Gastrocnemius medialis (tissue), 4 donors: ENCODE measurements around the gene HIVEP1. TPM values are rescaled to one million over a fixed set of nuclear protein-coding genes. Genes with fewer than 3 reads are reported as not detected.

Experiments
- ATAC-seq, 2 donors: fragments of 150-250 bp; one replicate each; pipeline ENCODE4 v1.9.1; 2016
- DNase-seq, 2 donors: peaks; one replicate each; pipeline ENCODE4 v3.0.0-alpha.2; 2019
- H3K27ac ChIP-seq, 4 donors: fragments of 200-600 bp; sonication (generic); 1 replicate in 1 of 4; 2 replicates in 3 of 4; pipeline ENCODE4 v1.5.1; 2016 to 2018; ENCODE audit warnings: mild to moderate bottlenecking in 2 of 4, moderate library complexity in 1 of 4
- H3K27me3 ChIP-seq, 3 donors: fragments of 200-600 bp; sonication (generic) in 2 of 3; 1 replicate in 1 of 3; 2 replicates in 2 of 3; pipeline versions ENCODE4 v1.5.1 to v1.6.0; 2016 to 2019; ENCODE audit warnings: mild to moderate bottlenecking in 1 of 3, moderate library complexity in 1 of 3
- H3K36me3 ChIP-seq, 2 donors: fragments of 200-600 bp; sonication (generic) in 1 of 2; one replicate each; pipeline ENCODE4 v1.5.1; 2017 to 2018
- H3K4me1 ChIP-seq, 2 donors: fragments of 200-600 bp; sonication (generic) in 1 of 2; one replicate each; pipeline ENCODE4 v1.5.1; 2016 to 2017; ENCODE audit warnings: mild to moderate bottlenecking in 2 of 2
- H3K4me3 ChIP-seq, 4 donors: fragments of 200-600 bp; sonication (generic) in 3 of 4; 1 replicate in 1 of 4; 2 replicates in 3 of 4; pipeline ENCODE4 v1.5.1; 2016 to 2019; ENCODE audit warnings: mild to moderate bottlenecking in 2 of 4
- H3K9me3 ChIP-seq, 3 donors: fragments of 200-600 bp; sonication (generic) in 2 of 3; 1 replicate in 1 of 3; 2 replicates in 2 of 3; pipeline ENCODE4 v1.5.1; 2016 to 2019
- POLR2A ChIP-seq, 2 donors: fragments of 450-650 bp; IDR thresholded peaks; one replicate each; pipeline ENCODE4 v1.6.1; 2017; ENCODE audit warnings: antibody characterized with exemption in 2 of 2, mild to moderate bottlenecking in 2 of 2, moderate library complexity in 2 of 2
- in situ Hi-C, 4 donors: fragments of 200-750 bp; cut with MboI; loops; one replicate each; pipeline versions ENCODE4 v1.15.0 to v1.8.0; 2017; ENCODE audit warnings: low sequenced_read_pairs in 4 of 4
- intact Hi-C: fragments of 100-400 bp; cut with DNase I; formaldehyde crosslinking; loops from one replicate; pipeline ENCODE4 v1.15.1; 2023; ENCODE audit warnings: low total_unique reads
- total RNA-seq, 4 donors: library from RNA; depleted of rRNA; stranded (reverse); fragments of >200 nt; gene quantifications; one replicate each; pipeline versions ENCODE4 v1.1.0 to v1.2.3, GENCODE V29; 2016
- TF ChIP-seq, protein P1 (sequence below), 5 experiments: fragments of 450-650 bp in 3 of 5; fragments of 200-600 bp in 2 of 5; sonication (generic) in 2 of 5; IDR thresholded peaks in 4 of 5; conservative IDR thresholded peaks in 1 of 5; 1 replicate in 4 of 5; 2 replicates in 1 of 5; pipeline ENCODE4 v1.5.1; 2016 to 2019; ENCODE audit warnings: antibody characterized with exemption in 5 of 5, mild to moderate bottlenecking in 3 of 5, moderate library complexity in 3 of 5

HIVEP1 gene
- total RNA-seq, 4 donors from 2014 or later = 8.3 to 13.5 (median 10.5) TPM

DNA sequence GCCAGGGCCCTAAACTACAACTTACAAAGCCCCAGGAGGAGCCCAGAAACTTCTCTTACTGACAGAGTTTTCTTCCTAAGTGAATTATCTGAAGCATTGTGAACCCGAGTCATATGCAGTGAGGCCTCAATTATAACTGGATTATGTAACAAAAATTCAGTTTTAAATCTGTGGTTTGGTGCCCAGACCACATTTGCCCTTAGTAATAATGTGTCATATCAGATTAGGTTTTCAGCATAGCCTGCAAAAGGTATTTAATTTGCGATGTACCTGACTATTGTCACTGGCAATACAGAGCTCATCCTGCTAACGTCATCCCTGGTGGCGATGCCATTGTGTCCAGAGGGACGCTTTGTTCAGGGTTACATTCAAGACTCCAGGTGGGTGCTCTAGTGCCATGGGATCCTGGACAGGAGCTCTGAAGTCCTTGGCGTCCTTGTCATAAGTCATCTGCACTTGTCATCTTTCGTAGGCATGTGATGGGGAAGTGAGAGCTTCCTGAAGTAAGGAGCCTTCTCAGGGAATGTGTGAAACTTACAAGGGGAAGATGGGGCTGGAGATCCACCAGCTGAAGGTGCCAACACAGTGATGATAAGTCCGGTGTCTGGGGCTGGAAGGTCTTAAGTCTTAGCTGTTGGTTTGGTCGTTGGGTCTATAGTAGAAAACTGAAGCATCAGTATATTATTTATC, 65.1 kb downstream of the HIVEP1 start:
- no peaks in the 10 kb centered on the region for H3K27me3 ChIP-seq
- TF ChIP-seq, protein P1, sequence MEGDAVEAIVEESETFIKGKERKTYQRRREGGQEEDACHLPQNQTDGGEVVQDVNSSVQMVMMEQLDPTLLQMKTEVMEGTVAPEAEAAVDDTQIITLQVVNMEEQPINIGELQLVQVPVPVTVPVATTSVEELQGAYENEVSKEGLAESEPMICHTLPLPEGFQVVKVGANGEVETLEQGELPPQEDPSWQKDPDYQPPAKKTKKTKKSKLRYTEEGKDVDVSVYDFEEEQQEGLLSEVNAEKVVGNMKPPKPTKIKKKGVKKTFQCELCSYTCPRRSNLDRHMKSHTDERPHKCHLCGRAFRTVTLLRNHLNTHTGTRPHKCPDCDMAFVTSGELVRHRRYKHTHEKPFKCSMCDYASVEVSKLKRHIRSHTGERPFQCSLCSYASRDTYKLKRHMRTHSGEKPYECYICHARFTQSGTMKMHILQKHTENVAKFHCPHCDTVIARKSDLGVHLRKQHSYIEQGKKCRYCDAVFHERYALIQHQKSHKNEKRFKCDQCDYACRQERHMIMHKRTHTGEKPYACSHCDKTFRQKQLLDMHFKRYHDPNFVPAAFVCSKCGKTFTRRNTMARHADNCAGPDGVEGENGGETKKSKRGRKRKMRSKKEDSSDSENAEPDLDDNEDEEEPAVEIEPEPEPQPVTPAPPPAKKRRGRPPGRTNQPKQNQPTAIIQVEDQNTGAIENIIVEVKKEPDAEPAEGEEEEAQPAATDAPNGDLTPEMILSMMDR (IDR thresholded peaks at IDR 0.05 in 4 of 5, conservative IDR thresholded peaks at IDR 0.05 in 1 of 5) = no peak
- TF ChIP-seq POLR2A (IDR thresholded peaks at IDR 0.05) = no peak
- DNase-seq = no peak
- H3K4me3 ChIP-seq = no peak overlapping the region
- H3K9me3 ChIP-seq = no peaks in the 10 kb centered on the region
- H3K4me1 ChIP-seq = no peaks in the 10 kb centered on the region
- intact Hi-C loops (no loop called here), in situ Hi-C loops (no loop called here)
- H3K36me3 ChIP-seq = no peaks in the 10 kb centered on the region
- no peak overlapping the region for H3K27ac ChIP-seq
- ATAC-seq = no peak

DNA sequence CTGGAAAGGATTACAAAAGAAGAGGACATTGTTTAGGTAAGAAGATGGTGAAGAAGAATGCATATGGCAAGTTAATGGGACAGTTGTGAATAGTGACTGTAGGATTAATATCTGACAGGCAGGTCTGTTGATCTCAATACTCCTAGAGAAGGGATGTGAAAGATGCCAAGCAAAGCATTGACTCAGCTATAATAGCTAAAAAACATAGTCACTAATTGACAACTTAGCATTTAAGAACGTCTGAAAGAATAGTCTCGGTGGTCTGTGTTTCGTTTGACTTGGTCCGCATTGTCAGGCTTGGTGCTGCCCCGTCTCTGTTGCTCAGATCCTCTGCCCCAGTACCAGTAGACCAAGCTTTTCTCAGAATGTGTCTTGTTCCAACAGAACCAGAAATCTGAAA, 65.9 kb downstream of the HIVEP1 start:
- H3K4me3 ChIP-seq = no peak overlapping the region
- intact Hi-C loops (no loop called here), in situ Hi-C loops (no loop called here)
- no peak for DNase-seq
- H3K9me3 ChIP-seq = no peaks in the 10 kb centered on the region
- ATAC-seq = no peak
- H3K27ac ChIP-seq = no peak overlapping the region
- no peak for TF ChIP-seq POLR2A (IDR thresholded peaks at IDR 0.05)
- TF ChIP-seq, protein P1 (IDR thresholded peaks at IDR 0.05 in 4 of 5, conservative IDR thresholded peaks at IDR 0.05 in 1 of 5) = no peak
- no peaks in the 10 kb centered on the region for H3K27me3 ChIP-seq
- peaks cover 0 to 5% of the 10 kb centered on the region in 2 donors for H3K4me1 ChIP-seq
- H3K36me3 ChIP-seq = no peaks in the 10 kb centered on the region

DNA sequence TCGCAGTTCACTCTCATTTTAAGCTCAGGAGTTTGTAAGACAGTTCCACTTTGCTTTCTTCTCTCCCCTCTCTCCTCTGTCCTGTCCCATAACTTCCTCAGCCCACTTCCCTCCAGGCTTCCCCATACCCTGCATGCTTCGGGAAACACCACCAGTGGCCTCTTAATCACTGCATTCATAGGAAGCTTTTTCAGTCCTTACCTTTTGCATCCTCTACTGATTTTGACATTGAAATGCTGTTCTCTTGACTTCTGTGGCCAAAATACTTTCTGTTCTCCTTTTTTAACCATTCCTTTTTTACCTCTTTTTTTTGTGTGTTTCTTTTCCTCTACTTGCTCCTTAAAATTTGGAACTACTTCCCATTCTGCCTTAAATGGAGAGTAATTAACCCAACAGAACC, 69.7 kb downstream of the HIVEP1 start:
- Histone ChIP-seq H3K27me3 (no peaks in the 10 kb centered on the region), H3K4me3 (no peak overlapping the region), H3K36me3 (no peaks in the 10 kb centered on the region), H3K4me1 (peaks cover 0 to 13% of the 10 kb centered on the region in 2 donors), H3K27ac (no peak overlapping the region), H3K9me3 (no peaks in the 10 kb centered on the region)
- intact Hi-C loops (no loop called here), in situ Hi-C loops (no loop called here)
- DNase-seq (no peak), ATAC-seq (no peak)
- TF ChIP-seq POLR2A (IDR thresholded peaks at IDR 0.05) = no peak
- TF ChIP-seq, protein P1 (IDR thresholded peaks at IDR 0.05 in 4 of 5, conservative IDR thresholded peaks at IDR 0.05 in 1 of 5) = no peak

DNA sequence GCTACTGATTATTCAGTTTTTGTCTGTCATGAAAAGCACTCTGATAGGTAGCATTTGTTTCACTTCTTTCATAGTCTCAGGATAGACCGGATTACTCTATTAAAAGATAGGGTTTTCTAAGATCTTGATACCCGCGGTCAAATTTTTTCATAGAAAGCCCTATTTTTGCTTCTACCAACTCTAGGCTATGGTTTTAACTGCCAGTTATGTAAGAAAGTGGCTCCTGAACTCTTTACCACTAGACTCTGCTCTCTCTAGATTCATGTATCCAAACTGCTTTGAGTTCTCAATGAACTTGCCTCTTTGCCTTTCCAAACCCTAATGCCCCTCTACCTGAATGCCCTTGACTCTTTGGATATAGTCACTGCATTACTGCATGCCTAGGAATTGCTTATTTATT, 70.3 kb downstream of the HIVEP1 start:
- no peak for DNase-seq
- H3K27me3 ChIP-seq = no peaks in the 10 kb centered on the region
- TF ChIP-seq, protein P1 (IDR thresholded peaks at IDR 0.05 in 4 of 5, conservative IDR thresholded peaks at IDR 0.05 in 1 of 5) = no peak
- TF ChIP-seq POLR2A (IDR thresholded peaks at IDR 0.05) = no peak
- peaks cover 0 to 13% of the 10 kb centered on the region in 2 donors for H3K4me1 ChIP-seq
- in situ Hi-C loops (no loop called here), intact Hi-C loops (no loop called here)
- no peak for ATAC-seq
- no peaks in the 10 kb centered on the region for H3K9me3 ChIP-seq
- no peaks in the 10 kb centered on the region for H3K36me3 ChIP-seq
- H3K27ac ChIP-seq = no peak overlapping the region
- no peak overlapping the region for H3K4me3 ChIP-seq

DNA sequence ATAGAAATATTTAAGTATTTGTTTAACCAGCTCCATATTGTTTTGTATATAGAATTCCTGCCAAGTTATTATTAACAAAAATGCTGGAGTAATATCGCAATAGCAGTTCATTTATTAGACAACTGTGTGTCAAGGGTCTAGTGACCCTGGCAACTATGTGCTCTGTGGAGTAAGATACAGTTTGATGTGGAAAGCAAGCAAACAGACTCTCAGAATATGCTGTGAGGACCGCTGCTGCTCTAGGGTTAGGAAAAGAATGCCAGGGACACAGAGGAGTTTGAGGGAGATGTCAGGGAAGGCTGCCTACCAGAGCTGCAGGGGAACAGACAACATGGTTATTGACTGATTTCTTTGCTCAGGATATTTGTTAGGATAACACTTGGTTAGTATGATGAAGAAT, 71.2 kb downstream of the HIVEP1 start:
- H3K4me1 ChIP-seq = peaks cover 0 to 13% of the 10 kb centered on the region in 2 donors
- no peak overlapping the region for H3K4me3 ChIP-seq
- H3K36me3 ChIP-seq = no peaks in the 10 kb centered on the region
- no peaks in the 10 kb centered on the region for H3K9me3 ChIP-seq
- TF ChIP-seq POLR2A (IDR thresholded peaks at IDR 0.05) = no peak
- TF ChIP-seq, protein P1 (IDR thresholded peaks at IDR 0.05 in 4 of 5, conservative IDR thresholded peaks at IDR 0.05 in 1 of 5) = no peak
- intact Hi-C loops = no loop called here
- H3K27me3 ChIP-seq = no peaks in the 10 kb centered on the region
- H3K27ac ChIP-seq = no peak overlapping the region
- in situ Hi-C loops = no loop called here
- ATAC-seq = no peak
- no peak for DNase-seq
